ENCODE data around the gene FBXO31. TPM values are rescaled to one million over a fixed set of nuclear protein-coding genes. Genes with fewer than 3 reads are reported as not detected.

FBXO31 gene
- total and polyA plus RNA-seq, 9 of the 15 experiments (the other 6 are each of a cell fraction or from before 2014, with no cell fraction given) = 0.18 to 33.3 (median 10.9) TPM

- TF ChIP-seq JUN (IDR thresholded peaks at IDR 0.05; ENCODE audit: borderline replicate concordance, low read depth, low read length) (peak; percentile 55), JUN (CRISPR knock-in tag; IDR thresholded peaks at IDR 0.05; ENCODE audit: borderline replicate concordance) (no peak), RFX1 (IDR thresholded peaks at IDR 0.05) (no peak), SMAD4 (CRISPR knock-in tag; conservative IDR thresholded peaks at IDR 0.05) (0 out of 2 replicates have a peak, but pooled peaks have one; percentile 70), KDM2B (CRISPR knock-in tag; IDR thresholded peaks at IDR 0.05) (no peak), PHF8 (IDR thresholded peaks at IDR 0.05; ENCODE audit: borderline replicate concordance, low read length) (peak; percentile 76; the same call in 1 of the 2 replicates), TFE3 (CRISPR knock-in tag; IDR thresholded peaks at IDR 0.05) (peak; percentile 93), SPI1 (IDR thresholded peaks at IDR 0.05; ENCODE audit: borderline replicate concordance, low read depth, low read length) (peak; percentile 64; the same call in 1 of the 2 replicates), THAP12 (CRISPR knock-in tag; IDR thresholded peaks at IDR 0.05) (peak; percentile 87), NFYB (IDR thresholded peaks at IDR 0.05; ENCODE audit: extremely low read depth, insufficient read length) (no peak), ETV5 (CRISPR knock-in tag; IDR thresholded peaks at IDR 0.05; ENCODE audit: low read depth) (peak; percentile 11; the same call in 1 of the 2 replicates), PRDM10 (IDR thresholded peaks at IDR 0.05; ENCODE audit: partially characterized antibody) (peak; percentile 70), E2F1 (CRISPR knock-in tag; IDR thresholded peaks at IDR 0.05) (0 out of 2 replicates have a peak, but pooled peaks have one; percentile 69), LCOR (CRISPR knock-in tag; IDR thresholded peaks at IDR 0.05) (no peak), KDM4B (IDR thresholded peaks at IDR 0.05; ENCODE audit: borderline replicate concordance in 2 of 2, low read depth in 1 of 2) (no peak), ZNF140 (CRISPR knock-in tag; IDR thresholded peaks at IDR 0.05) (no peak)
These were observed 8.6 kb upstream of the FBXO31 start, which contains the start of gene MAP1LC3B (continued) for GRCh38 chr16:87391950-87392820.

Data from K562 (cell line).